ENCODE data around the gene CCER1. TPM values are rescaled to one million over a fixed set of nuclear protein-coding genes. Genes with fewer than 3 reads are reported as not detected.

Gene CCER1
- total and polyA plus RNA-seq, 2 donors (not counting 1 experiment from before 2014, with no cell fraction given) = not detected

GRCh38 chr12:90909069-90909770 lies 45.8 kb downstream of the CCER1 start:
- peaks cover 2% of the 10 kb centered on the region for H3K4me1 ChIP-seq (ENCODE audit: control insufficient read depth, extremely low read depth, insufficient read depth, low read length)
- H3K9me3 ChIP-seq (ENCODE audit: control insufficient read depth, insufficient read depth, low read depth, low read length) = no peaks in the 10 kb centered on the region
- H3K9ac ChIP-seq (ENCODE audit: insufficient read depth, low read length) = no peak overlapping the region
- no peak overlapping the region for H3K4me3 ChIP-seq (replicated peaks in 1 of 4; ENCODE audit: control extremely low read depth in 1 of 4, insufficient read depth in 1 of 4, low read depth in 3 of 4, low read length in 4 of 4)
- no peak overlapping the region for H2AFZ ChIP-seq (ENCODE audit: low read length)
- no peaks in the 10 kb centered on the region for H3K36me3 ChIP-seq (ENCODE audit: control insufficient read depth, insufficient read depth, low read length)
- H3K27ac ChIP-seq (ENCODE audit: insufficient read depth, low read length) = no peak overlapping the region
- H3K27me3 ChIP-seq (ENCODE audit: control insufficient read depth, insufficient read depth, low read length) = no peaks in the 10 kb centered on the region
- H3K4me2 ChIP-seq (ENCODE audit: extremely low read depth, insufficient read depth, low read length) = no peak overlapping the region
- no peaks in the 10 kb centered on the region for H4K20me1 ChIP-seq (ENCODE audit: control insufficient read depth, extremely low read depth, insufficient read depth, low read length)
- DNase-seq (ENCODE audit: low read depth in 2 of 2) = peak; percentile 60 to 69
- no peaks in the 10 kb centered on the region for H3K79me2 ChIP-seq (ENCODE audit: control insufficient read depth, insufficient read depth, low read length)
- no peak for TF ChIP-seq EZH2 (IDR thresholded peaks at IDR 0.05; ENCODE audit: low read length, missing control alignments)
- peak; percentile 88 for TF ChIP-seq CTCF (conservative IDR thresholded peaks at IDR 0.05 in 1 of 2, IDR thresholded peaks at IDR 0.05 in 1 of 2; ENCODE audit: low read depth in 1 of 2, low read length in 2 of 2)

- H3K27ac ChIP-seq (ENCODE audit: insufficient read depth, low read length) = no peak overlapping the region
- H4K20me1 ChIP-seq (ENCODE audit: control insufficient read depth, extremely low read depth, insufficient read depth, low read length) = no peaks in the 10 kb centered on the region
- no peaks in the 10 kb centered on the region for H3K27me3 ChIP-seq (ENCODE audit: control insufficient read depth, insufficient read depth, low read length)
- H3K9ac ChIP-seq (ENCODE audit: insufficient read depth, low read length) = no peak overlapping the region
- H3K9me3 ChIP-seq (ENCODE audit: control insufficient read depth, insufficient read depth, low read depth, low read length) = no peaks in the 10 kb centered on the region
- peak overlapping the region; percentile 9 for H3K4me2 ChIP-seq (ENCODE audit: extremely low read depth, insufficient read depth, low read length)
- TF ChIP-seq EZH2 (IDR thresholded peaks at IDR 0.05; ENCODE audit: low read length, missing control alignments) (no peak), CTCF (conservative IDR thresholded peaks at IDR 0.05 in 1 of 2, IDR thresholded peaks at IDR 0.05 in 1 of 2; ENCODE audit: low read depth in 1 of 2, low read length in 2 of 2) (no peak)
- H3K4me3 ChIP-seq (replicated peaks in 1 of 4; ENCODE audit: control extremely low read depth in 1 of 4, insufficient read depth in 1 of 4, low read depth in 3 of 4, low read length in 4 of 4) = no peak overlapping the region
- no peaks in the 10 kb centered on the region for H3K36me3 ChIP-seq (ENCODE audit: control insufficient read depth, insufficient read depth, low read length)
- H2AFZ ChIP-seq (ENCODE audit: low read length) = no peak overlapping the region
- no peaks in the 10 kb centered on the region for H3K79me2 ChIP-seq (ENCODE audit: control insufficient read depth, insufficient read depth, low read length)
- peaks cover 2% of the 10 kb centered on the region for H3K4me1 ChIP-seq (ENCODE audit: control insufficient read depth, extremely low read depth, insufficient read depth, low read length)
- peak; percentile 72 to 91 for DNase-seq (ENCODE audit: low read depth in 2 of 2)
Observed at GRCh38 chr12:90908465-90908864, 46.5 kb downstream of the CCER1 start.

GRCh38 chr12:90905691-90906370 lies 49.1 kb downstream of the CCER1 start:
- Histone ChIP-seq H3K36me3 (ENCODE audit: control insufficient read depth, insufficient read depth, low read length) (no peaks in the 10 kb centered on the region), H3K4me2 (ENCODE audit: extremely low read depth, insufficient read depth, low read length) (no peak overlapping the region), H3K27ac (ENCODE audit: insufficient read depth, low read length) (no peak overlapping the region), H3K27me3 (ENCODE audit: control insufficient read depth, insufficient read depth, low read length) (no peaks in the 10 kb centered on the region), H3K79me2 (ENCODE audit: control insufficient read depth, insufficient read depth, low read length) (no peaks in the 10 kb centered on the region), H3K4me3 (replicated peaks in 1 of 4; ENCODE audit: control extremely low read depth in 1 of 4, insufficient read depth in 1 of 4, low read depth in 3 of 4, low read length in 4 of 4) (no peak overlapping the region), H3K9ac (ENCODE audit: insufficient read depth, low read length) (no peak overlapping the region), H3K9me3 (ENCODE audit: control insufficient read depth, insufficient read depth, low read depth, low read length) (no peaks in the 10 kb centered on the region), H2AFZ (ENCODE audit: low read length) (no peak overlapping the region), H4K20me1 (ENCODE audit: control insufficient read depth, extremely low read depth, insufficient read depth, low read length) (no peaks in the 10 kb centered on the region), H3K4me1 (ENCODE audit: control insufficient read depth, extremely low read depth, insufficient read depth, low read length) (peaks cover 2% of the 10 kb centered on the region)
- DNase-seq (ENCODE audit: low read depth in 2 of 2) = peak in 1 of 2 donors; percentile 57
- TF ChIP-seq CTCF (conservative IDR thresholded peaks at IDR 0.05 in 1 of 2, IDR thresholded peaks at IDR 0.05 in 1 of 2; ENCODE audit: low read depth in 1 of 2, low read length in 2 of 2) (no peak), EZH2 (IDR thresholded peaks at IDR 0.05; ENCODE audit: low read length, missing control alignments) (no peak)

All from fibroblast of lung (primary cell).